Neural progenitor cell (in vitro differentiated cells): Measurements from ENCODE around the gene DHRS11. TPM values are rescaled to one million over a fixed set of nuclear protein-coding genes. Genes with fewer than 3 reads are reported as not detected.

Experiments
- DNase-seq: peaks from one replicate; pipeline ENCODE4 v3.0.0-alpha.2; 2016; ENCODE audit warnings: low spot score
- H2AFZ ChIP-seq: fragments of 200-600 bp; sonication (generic); replicated peaks from 2 replicates; pipeline ENCODE4 v1.6.1; 2016; ENCODE audit warnings: antibody characterized with exemption
- H3F3A ChIP-seq: fragments of 200-600 bp; sonication (generic); 2 replicates; pipeline ENCODE4 v1.6.1; 2016; ENCODE audit warnings: antibody characterized with exemption, low read depth
- H3K27ac ChIP-seq: fragments of 200-600 bp; sonication (generic); 2 replicates; pipeline ENCODE4 v1.5.1; 2016; ENCODE audit warnings: mild to moderate bottlenecking
- H3K27me3 ChIP-seq: fragments of 200-600 bp; sonication (generic); 2 replicates; pipeline ENCODE4 v1.6.1; 2016; ENCODE audit warnings: mild to moderate bottlenecking, moderate library complexity
- H3K36me3 ChIP-seq: fragments of 200-600 bp; sonication (generic); 2 replicates; pipeline ENCODE4 v1.5.1; 2016
- H3K4me1 ChIP-seq: fragments of 200-600 bp; sonication (generic); 2 replicates; pipeline ENCODE4 v1.6.1; 2016; ENCODE audit warnings: mixed run types
- H3K4me2 ChIP-seq: fragments of 200-600 bp; sonication (generic); 2 replicates; pipeline ENCODE4 v1.6.1; 2016
- H3K4me3 ChIP-seq: fragments of 200-600 bp; sonication (generic); 2 replicates; pipeline ENCODE4 v1.5.1; 2016
- H3K79me2 ChIP-seq: fragments of 200-600 bp; sonication (generic); 2 replicates; pipeline ENCODE4 v1.6.1; 2016; ENCODE audit warnings: low read depth
- H3K9ac ChIP-seq: fragments of 200-600 bp; sonication (generic); 2 replicates; pipeline ENCODE4 v1.6.1; 2016
- H3K9me3 ChIP-seq: fragments of 200-600 bp; sonication (generic); 2 replicates; pipeline ENCODE4 v1.5.1; 2016; ENCODE audit warnings: low read depth
- H4K20me1 ChIP-seq: fragments of 200-600 bp; sonication (generic); 2 replicates; pipeline ENCODE4 v1.6.1; 2016; ENCODE audit warnings: low read depth
- H3K27ac Mint-ChIP-seq: 3 replicates; pipeline ENCODE4 v1.8.0; 2021; ENCODE audit warnings: mixed read lengths
- H3K27me3 Mint-ChIP-seq: 2 replicates; pipeline ENCODE4 v1.8.0; 2022; ENCODE audit warnings: low read depth, mild to moderate bottlenecking, inconsistent platforms, moderate library complexity, mixed read lengths; ENCODE audit not compliant: insufficient read depth
- H3K36me3 Mint-ChIP-seq: 3 replicates; pipeline ENCODE4 v1.8.0; 2021; ENCODE audit warnings: mixed read lengths
- H3K4me1 Mint-ChIP-seq: 3 replicates; pipeline ENCODE4 v1.8.0; 2021; ENCODE audit warnings: mixed read lengths
- H3K4me3 Mint-ChIP-seq: 3 replicates; pipeline ENCODE4 v1.8.0; 2021; ENCODE audit warnings: mild to moderate bottlenecking, moderate library complexity, mixed read lengths
- H3K9me3 Mint-ChIP-seq: 3 replicates; pipeline ENCODE4 v1.8.0; 2020; ENCODE audit warnings: mixed read lengths
- EZH2 ChIP-seq: fragments of 200-600 bp; sonication (generic); IDR thresholded peaks from 2 replicates; pipeline ENCODE4 v1.6.1; 2017; ENCODE audit warnings: antibody characterized with exemption, mild to moderate bottlenecking, moderate library complexity
- EZH2phosphoT487 ChIP-seq: fragments of 200-600 bp; sonication (generic); IDR thresholded peaks from 2 replicates; pipeline ENCODE4 v1.6.1; 2017; ENCODE audit warnings: antibody characterized with exemption
- total RNA-seq: library from RNA; depleted of rRNA; stranded (reverse); fragments of >200 nt; gene quantifications from 2 replicates; pipeline ENCODE4 v1.2.3, GENCODE V29; 2015; ENCODE audit warnings: low replicate concordance
- TF ChIP-seq, protein P1 (sequence below): fragments of 200-600 bp; sonication (generic); IDR thresholded peaks from 2 replicates; pipeline ENCODE4 v1.5.1; 2017; ENCODE audit warnings: antibody characterized with exemption, mild to moderate bottlenecking

The DHRS11 gene
- total RNA-seq, 1 donor from 2014 or later, result 14.4 TPM

DNA sequence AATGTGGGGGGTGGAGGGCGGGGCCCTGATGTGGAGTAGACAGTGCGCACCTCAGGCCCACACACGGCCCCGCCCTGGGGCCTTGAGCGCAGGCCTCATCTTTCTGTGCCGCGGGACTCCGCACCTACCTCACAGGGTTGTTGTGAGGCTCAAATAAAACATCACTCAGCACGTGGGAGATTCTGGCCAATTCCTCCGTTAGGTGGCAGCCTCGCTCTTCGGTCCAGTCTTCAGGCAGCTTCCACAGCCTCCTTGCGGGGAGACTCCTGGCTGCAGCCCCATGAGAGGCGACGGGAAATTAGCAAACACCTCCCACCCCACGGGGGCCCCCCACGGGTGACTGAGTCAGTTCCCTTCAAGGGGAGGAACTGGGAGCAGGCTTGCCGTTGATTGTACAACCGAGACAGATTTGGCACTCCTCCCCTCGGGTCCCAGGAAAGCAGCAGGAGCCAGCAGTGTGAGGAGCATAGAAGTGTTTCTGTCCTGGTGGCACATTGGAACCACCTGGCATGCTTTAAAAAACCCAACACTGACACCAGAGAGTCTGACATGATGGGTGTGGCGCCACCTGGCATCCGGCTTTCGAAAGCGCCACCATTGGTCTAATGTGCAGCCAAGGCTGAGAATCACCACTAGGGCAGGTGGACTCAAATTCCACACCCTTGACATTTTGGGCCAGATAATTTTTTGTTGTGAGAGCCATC is 17.3 kb downstream of the DHRS11 start:
- peaks cover 9% of the 10 kb centered on the region for H3K4me1 ChIP-seq
- peak; percentile 69 for DNase-seq
- Mint-ChIP-seq H3K27ac (no peak overlapping the region), H3K4me1 (peaks cover 4% of the 10 kb centered on the region), H3K9me3 (no peaks in the 10 kb centered on the region), H3K4me3 (no peak overlapping the region), H3K36me3 (no peaks in the 10 kb centered on the region), H3K27me3 (peaks cover 3% of the 10 kb centered on the region)
- no peaks in the 10 kb centered on the region for H3K36me3 ChIP-seq
- TF ChIP-seq, protein P1, sequence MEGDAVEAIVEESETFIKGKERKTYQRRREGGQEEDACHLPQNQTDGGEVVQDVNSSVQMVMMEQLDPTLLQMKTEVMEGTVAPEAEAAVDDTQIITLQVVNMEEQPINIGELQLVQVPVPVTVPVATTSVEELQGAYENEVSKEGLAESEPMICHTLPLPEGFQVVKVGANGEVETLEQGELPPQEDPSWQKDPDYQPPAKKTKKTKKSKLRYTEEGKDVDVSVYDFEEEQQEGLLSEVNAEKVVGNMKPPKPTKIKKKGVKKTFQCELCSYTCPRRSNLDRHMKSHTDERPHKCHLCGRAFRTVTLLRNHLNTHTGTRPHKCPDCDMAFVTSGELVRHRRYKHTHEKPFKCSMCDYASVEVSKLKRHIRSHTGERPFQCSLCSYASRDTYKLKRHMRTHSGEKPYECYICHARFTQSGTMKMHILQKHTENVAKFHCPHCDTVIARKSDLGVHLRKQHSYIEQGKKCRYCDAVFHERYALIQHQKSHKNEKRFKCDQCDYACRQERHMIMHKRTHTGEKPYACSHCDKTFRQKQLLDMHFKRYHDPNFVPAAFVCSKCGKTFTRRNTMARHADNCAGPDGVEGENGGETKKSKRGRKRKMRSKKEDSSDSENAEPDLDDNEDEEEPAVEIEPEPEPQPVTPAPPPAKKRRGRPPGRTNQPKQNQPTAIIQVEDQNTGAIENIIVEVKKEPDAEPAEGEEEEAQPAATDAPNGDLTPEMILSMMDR, result peak; percentile 47
- TF ChIP-seq EZH2phosphoT487, result no peak
- no peak overlapping the region for H2AFZ ChIP-seq
- H3K27me3 ChIP-seq, result no peaks in the 10 kb centered on the region
- peaks cover 3% of the 10 kb centered on the region for H4K20me1 ChIP-seq
- H3F3A ChIP-seq, result peaks cover 4% of the 10 kb centered on the region
- no peak overlapping the region for H3K4me2 ChIP-seq
- no peaks in the 10 kb centered on the region for H3K9me3 ChIP-seq
- no peak overlapping the region for H3K9ac ChIP-seq
- no peak overlapping the region for H3K27ac ChIP-seq
- no peak overlapping the region for H3K4me3 ChIP-seq
- H3K79me2 ChIP-seq, result no peaks in the 10 kb centered on the region

DNA sequence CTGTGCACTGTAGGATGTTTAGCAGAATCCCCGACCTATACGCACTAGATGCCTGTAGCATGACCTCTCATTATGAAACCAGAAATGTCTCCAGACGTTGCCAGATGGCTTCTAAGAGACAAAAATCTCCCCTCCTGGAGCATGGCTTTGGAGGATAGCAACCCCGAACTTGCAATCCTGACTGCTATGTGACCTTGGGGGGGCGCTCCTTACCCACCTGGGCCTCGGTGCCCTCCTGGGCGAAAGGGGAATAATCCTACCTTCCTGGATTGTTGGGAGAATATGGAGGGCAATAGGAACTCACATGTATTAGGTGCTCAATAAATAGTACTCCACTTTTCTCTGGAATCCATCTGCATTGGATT is 17.8 kb downstream of the DHRS11 start:
- peaks cover 2% of the 10 kb centered on the region for H3K4me1 Mint-ChIP-seq
- H3K4me3 Mint-ChIP-seq, result peak overlapping the region; percentile 13
- no peaks in the 10 kb centered on the region for H4K20me1 ChIP-seq
- H3F3A ChIP-seq, result peaks cover under 1% of the 10 kb centered on the region
- H3K36me3 Mint-ChIP-seq, result no peaks in the 10 kb centered on the region
- no peaks in the 10 kb centered on the region for H3K9me3 Mint-ChIP-seq
- H3K4me2 ChIP-seq, result no peak overlapping the region
- H3K4me1 ChIP-seq, result peaks cover 15% of the 10 kb centered on the region
- H3K79me2 ChIP-seq, result no peaks in the 10 kb centered on the region
- no peak for DNase-seq
- H3K27ac ChIP-seq, result no peak overlapping the region
- peaks cover 3% of the 10 kb centered on the region for H3K27me3 Mint-ChIP-seq
- H3K9me3 ChIP-seq, result no peaks in the 10 kb centered on the region
- no peak overlapping the region for H3K27ac Mint-ChIP-seq
- no peak overlapping the region for H2AFZ ChIP-seq
- H3K36me3 ChIP-seq, result no peaks in the 10 kb centered on the region
- no peak for TF ChIP-seq EZH2
- H3K4me3 ChIP-seq, result no peak overlapping the region
- H3K27me3 ChIP-seq, result no peaks in the 10 kb centered on the region
- H3K9ac ChIP-seq, result no peak overlapping the region

DNA sequence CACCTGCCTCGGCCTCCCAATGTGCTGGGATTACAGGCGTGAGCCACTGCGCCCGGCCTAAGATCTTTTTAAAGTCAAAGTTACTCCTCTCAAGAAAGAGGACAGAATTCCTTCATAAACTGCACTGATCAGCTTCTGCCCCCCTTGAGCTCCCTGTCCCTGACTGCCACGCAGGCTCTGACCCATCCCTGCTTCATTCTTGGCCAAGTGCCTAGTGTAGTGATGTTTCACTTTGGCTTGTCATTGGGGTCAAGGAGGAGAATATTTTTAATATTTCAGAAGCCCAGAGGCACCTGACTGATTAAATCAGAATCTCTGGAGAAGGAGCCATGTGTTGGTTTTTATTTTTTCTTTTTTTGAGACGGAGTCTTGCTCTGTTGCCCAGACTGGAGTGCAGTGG is 18.8 kb downstream of the DHRS11 start:
- H3K36me3 Mint-ChIP-seq, result no peaks in the 10 kb centered on the region
- peaks cover 3% of the 10 kb centered on the region for H3K27me3 Mint-ChIP-seq
- Histone ChIP-seq H3K79me2 (no peaks in the 10 kb centered on the region), H3F3A (peaks cover 8% of the 10 kb centered on the region), H3K36me3 (no peaks in the 10 kb centered on the region), H3K9ac (no peak overlapping the region), H4K20me1 (no peaks in the 10 kb centered on the region), H3K4me3 (no peak overlapping the region), H2AFZ (no peak overlapping the region), H3K4me2 (no peak overlapping the region), H3K27me3 (no peaks in the 10 kb centered on the region), H3K4me1 (peaks cover 23% of the 10 kb centered on the region), H3K9me3 (no peaks in the 10 kb centered on the region), H3K27ac (no peak overlapping the region)
- no peak overlapping the region for H3K27ac Mint-ChIP-seq
- no peak for DNase-seq
- no peak overlapping the region for H3K4me3 Mint-ChIP-seq
- TF ChIP-seq EZH2phosphoT487 (no peak), EZH2 (no peak)
- TF ChIP-seq, protein P1, result no peak
- peaks cover 5% of the 10 kb centered on the region for H3K4me1 Mint-ChIP-seq
- no peaks in the 10 kb centered on the region for H3K9me3 Mint-ChIP-seq

DNA sequence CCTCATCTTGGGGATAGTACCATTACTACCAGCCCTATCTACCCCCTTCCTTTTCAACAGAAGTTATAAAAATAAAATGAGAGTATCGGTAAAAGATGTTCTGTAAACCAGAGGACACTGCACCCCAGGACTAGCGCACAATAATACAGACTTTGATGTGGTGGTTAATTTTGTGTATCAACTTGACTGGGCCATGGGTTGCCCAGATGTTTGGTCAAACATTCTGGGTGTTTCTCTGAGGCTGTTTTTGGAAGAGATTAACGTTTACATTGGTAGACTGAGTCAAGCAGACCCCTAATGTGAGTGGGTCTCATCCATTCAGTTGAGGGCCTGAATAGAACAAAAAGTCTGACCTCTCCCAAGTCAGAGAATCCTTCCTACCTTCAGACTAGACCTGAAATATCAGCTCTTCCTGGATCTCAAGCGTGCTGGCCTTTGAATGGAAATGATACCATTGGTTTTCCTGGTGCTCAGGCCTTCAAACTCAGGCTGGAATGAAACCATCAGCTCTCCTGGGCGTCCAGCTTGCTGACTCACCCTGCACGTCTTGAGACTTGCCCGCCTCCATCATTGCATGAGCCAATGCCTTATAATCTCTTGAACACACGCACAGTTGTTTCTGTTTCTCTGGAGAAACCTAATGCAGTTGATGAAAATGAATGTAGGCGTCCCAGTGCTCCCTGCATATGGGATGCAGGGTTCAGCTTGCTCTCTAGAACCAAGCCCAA is 19.8 kb downstream of the DHRS11 start:
- Histone ChIP-seq H3K4me1 (peaks cover 23% of the 10 kb centered on the region), H3K9ac (no peak overlapping the region), H3K27ac (no peak overlapping the region), H2AFZ (no peak overlapping the region), H3K79me2 (no peaks in the 10 kb centered on the region), H3K4me2 (no peak overlapping the region), H4K20me1 (no peaks in the 10 kb centered on the region), H3F3A (peaks cover 8% of the 10 kb centered on the region), H3K9me3 (no peaks in the 10 kb centered on the region), H3K36me3 (no peaks in the 10 kb centered on the region), H3K4me3 (no peak overlapping the region), H3K27me3 (no peaks in the 10 kb centered on the region)
- no peaks in the 10 kb centered on the region for H3K9me3 Mint-ChIP-seq
- TF ChIP-seq EZH2 (no peak), EZH2phosphoT487 (no peak)
- TF ChIP-seq, protein P1, result no peak
- no peaks in the 10 kb centered on the region for H3K36me3 Mint-ChIP-seq
- H3K27me3 Mint-ChIP-seq, result peaks cover 4% of the 10 kb centered on the region
- no peak overlapping the region for H3K27ac Mint-ChIP-seq
- peaks cover 5% of the 10 kb centered on the region for H3K4me1 Mint-ChIP-seq
- H3K4me3 Mint-ChIP-seq, result no peak overlapping the region
- no peak for DNase-seq
